Hepatocyte (in vitro differentiated cells): ENCODE measurements around the gene OR2L8.

Source experiments
- CTCF ChIP-seq: fragments of 200-600 bp; sonication (generic); IDR thresholded peaks from 2 replicates; pipeline ENCODE4 v1.5.1; 2016; ENCODE audit warnings: antibody characterized with exemption, mild to moderate bottlenecking; ENCODE audit not compliant: poor library complexity
- EZH2phosphoT487 ChIP-seq: fragments of 200-600 bp; sonication (generic); IDR thresholded peaks from one replicate; pipeline ENCODE4 v1.6.1; 2018; ENCODE audit warnings: antibody characterized with exemption, mild to moderate bottlenecking, low read depth, moderate library complexity; ENCODE audit not compliant: unreplicated experiment, severe bottlenecking

DNA sequence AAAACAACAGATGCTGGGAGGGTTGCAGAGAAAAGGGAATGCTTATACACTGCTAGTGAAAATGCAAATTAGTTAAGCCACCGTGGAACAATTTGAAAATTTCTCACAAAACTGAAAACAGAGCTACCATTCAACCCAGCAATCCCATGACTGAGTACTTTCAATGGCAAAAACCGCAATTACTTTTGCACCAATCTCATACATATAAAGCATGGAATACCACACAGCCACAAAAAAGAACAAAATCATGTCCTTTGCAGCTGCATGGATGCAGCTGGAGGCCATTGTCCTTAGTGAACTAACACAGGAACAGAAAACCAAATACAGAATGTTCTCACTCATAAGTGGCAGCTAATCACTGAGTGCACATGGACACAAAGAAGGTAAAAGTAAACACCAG lies 34.9 kb upstream of the OR2L8 start:
- TF ChIP-seq CTCF: no peak
- no peak for TF ChIP-seq EZH2phosphoT487
